HG03045 (cell line): ENCODE measurements around the gene TIMM13.

Experiments used
- ATAC-seq: cut with Tn5 transposase; IDR thresholded peaks from one replicate; pipeline ENCODE4 v1.9.1; 2021; ENCODE audit warnings: mild to moderate bottlenecking, moderate library complexity; ENCODE audit not compliant: unreplicated experiment

TIMM13 gene

GRCh38 chr19:2387367-2388288, 39.8 kb downstream of the TIMM13 start:
- ATAC-seq: no peak

GRCh38 chr19:2385053-2385721, 42.2 kb downstream of the TIMM13 start:
- ATAC-seq: no peak

GRCh38 chr19:2382530-2383222, 44.7 kb downstream of the TIMM13 start:
- ATAC-seq: no peak

- ATAC-seq: no peak
Observed at GRCh38 chr19:2381148-2381820, 46.1 kb downstream of the TIMM13 start.

GRCh38 chr19:2380567-2380966, 46.8 kb downstream of the TIMM13 start:
- no peak for ATAC-seq

GRCh38 chr19:2376784-2377519, 50.4 kb downstream of the TIMM13 start:
- no peak for ATAC-seq
